Keratinocyte (primary cell): Measurements from ENCODE around the gene ACTA2.

Experiments used
- EZH2 ChIP-seq: IDR thresholded peaks from one replicate; pipeline ENCODE4 v1.6.1; 2012; ENCODE audit warnings: inconsistent platforms, mild to moderate bottlenecking, low read length, moderate library complexity
- TF ChIP-seq, protein P1 (sequence below), 3 experiments: IDR thresholded peaks in 1 of 3; conservative IDR thresholded peaks in 1 of 3; optimal IDR thresholded peaks in 1 of 3; 2 replicates in 2 of 3; 3 replicates in 1 of 3; pipeline versions ENCODE3 to v1.5.1; 2011; ENCODE audit warnings: low read length in 3 of 3, mild to moderate bottlenecking in 3 of 3, moderate library complexity in 2 of 3, control low read depth in 1 of 3, inconsistent platforms in 1 of 3; ENCODE audit not compliant: insufficient read depth in 2 of 3; ENCODE audit errors: extremely low read depth in 1 of 3

DNA sequence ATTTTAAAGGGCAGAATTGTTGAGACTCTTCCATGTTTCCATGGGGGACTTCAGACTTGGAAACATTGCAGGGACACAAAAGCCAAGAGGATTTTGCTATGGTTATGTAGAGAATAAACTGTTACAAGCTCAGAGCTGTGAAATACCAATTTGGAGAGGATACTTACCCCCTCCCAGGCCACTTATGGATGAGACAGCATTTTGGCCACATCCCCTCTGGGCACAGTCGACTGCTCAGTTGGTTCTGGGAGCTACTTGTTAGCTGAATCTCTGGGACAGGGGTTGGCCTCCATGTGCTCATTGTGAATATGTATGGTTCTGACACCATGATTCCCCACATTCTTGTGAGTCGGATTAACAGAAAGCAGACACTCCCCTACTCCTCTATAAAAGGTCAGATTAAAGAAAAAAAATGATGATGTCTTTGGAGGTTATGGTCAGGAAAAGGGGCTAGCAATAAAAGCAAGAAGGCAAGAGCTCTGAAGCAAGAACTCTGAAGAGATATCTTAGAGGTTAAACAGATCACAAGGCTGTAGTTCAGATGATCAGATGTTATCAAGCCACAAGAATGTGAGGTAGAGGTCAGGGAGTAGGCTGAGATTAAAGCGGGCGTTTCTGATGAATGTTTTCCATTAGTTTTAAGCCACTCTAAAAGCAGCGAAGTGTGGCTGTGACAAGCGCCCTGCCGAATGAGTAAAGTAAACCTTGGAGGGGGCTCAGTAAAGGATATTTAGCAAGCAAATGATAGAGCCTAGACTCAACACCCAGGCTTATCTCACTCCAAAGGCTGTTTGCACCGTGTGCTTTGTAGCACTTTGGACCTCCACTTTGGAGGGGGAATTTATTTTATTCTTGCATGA lies 55.3 kb downstream of the ACTA2 start:
- TF ChIP-seq, protein P1, sequence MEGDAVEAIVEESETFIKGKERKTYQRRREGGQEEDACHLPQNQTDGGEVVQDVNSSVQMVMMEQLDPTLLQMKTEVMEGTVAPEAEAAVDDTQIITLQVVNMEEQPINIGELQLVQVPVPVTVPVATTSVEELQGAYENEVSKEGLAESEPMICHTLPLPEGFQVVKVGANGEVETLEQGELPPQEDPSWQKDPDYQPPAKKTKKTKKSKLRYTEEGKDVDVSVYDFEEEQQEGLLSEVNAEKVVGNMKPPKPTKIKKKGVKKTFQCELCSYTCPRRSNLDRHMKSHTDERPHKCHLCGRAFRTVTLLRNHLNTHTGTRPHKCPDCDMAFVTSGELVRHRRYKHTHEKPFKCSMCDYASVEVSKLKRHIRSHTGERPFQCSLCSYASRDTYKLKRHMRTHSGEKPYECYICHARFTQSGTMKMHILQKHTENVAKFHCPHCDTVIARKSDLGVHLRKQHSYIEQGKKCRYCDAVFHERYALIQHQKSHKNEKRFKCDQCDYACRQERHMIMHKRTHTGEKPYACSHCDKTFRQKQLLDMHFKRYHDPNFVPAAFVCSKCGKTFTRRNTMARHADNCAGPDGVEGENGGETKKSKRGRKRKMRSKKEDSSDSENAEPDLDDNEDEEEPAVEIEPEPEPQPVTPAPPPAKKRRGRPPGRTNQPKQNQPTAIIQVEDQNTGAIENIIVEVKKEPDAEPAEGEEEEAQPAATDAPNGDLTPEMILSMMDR (optimal IDR thresholded peaks at IDR 0.05 in 1 of 3, IDR thresholded peaks at IDR 0.05 in 1 of 3, conservative IDR thresholded peaks at IDR 0.05 in 1 of 3; ENCODE audit: extremely low read depth in 1 of 3, insufficient read depth in 2 of 3, low read length in 3 of 3) = no peak
- no peak for TF ChIP-seq EZH2
